HepG2 (cell line): Measurements from ENCODE around the gene MYO18B. TPM values are rescaled to one million over a fixed set of nuclear protein-coding genes. Genes with fewer than 3 reads are reported as not detected.
A peak's percentile ranks its signal among the peaks of the same experiment; 100 is the strongest.

ENCODE experiments used
- ATF4 ChIP-seq, 2 experiments: fragments of 450-650 bp in 1 of 2; sonication (generic) in 1 of 2; formaldehyde crosslinking; IDR thresholded peaks; 2 replicates each; pipeline versions ENCODE4 v1.5.0 to v1.8.0; 2020 to 2022; ENCODE audit warnings: mild to moderate bottlenecking in 1 of 2, missing genetic modification reagents in 1 of 2
- ATF6 ChIP-seq: sonication (generic); formaldehyde crosslinking; conservative IDR thresholded peaks from 2 replicates; pipeline ENCODE4 v1.4.0; 2020; ENCODE audit warnings: missing genetic modification reagents
- FOXO1 ChIP-seq: sonication (generic); formaldehyde crosslinking; IDR thresholded peaks from 2 replicates; pipeline ENCODE4 v1.4.0; 2020; ENCODE audit warnings: missing genetic modification reagents
- GATAD2A ChIP-seq: IDR thresholded peaks from 2 replicates; pipeline ENCODE4 v1.6.1; 2016
- HDAC2 ChIP-seq: sonication (generic); formaldehyde crosslinking; IDR thresholded peaks from 2 replicates; pipeline ENCODE4 v1.4.0; 2020; ENCODE audit warnings: missing genetic modification reagents
- KAT7 ChIP-seq: IDR thresholded peaks from 2 replicates; pipeline ENCODE4 v1.6.1; 2018; ENCODE audit warnings: borderline replicate concordance, missing compliant biosample characterization
- KDM3A ChIP-seq: IDR thresholded peaks from 2 replicates; pipeline ENCODE4 v1.6.1; 2018; ENCODE audit warnings: low read depth, missing compliant biosample characterization
- PREB ChIP-seq: sonication (generic); formaldehyde crosslinking; IDR thresholded peaks from 2 replicates; pipeline ENCODE4 v1.4.0; 2020; ENCODE audit warnings: missing genetic modification reagents
- TCF12 ChIP-seq, 2 experiments: fragments of 450-650 bp in 1 of 2; sonication (generic) in 1 of 2; formaldehyde crosslinking in 1 of 2; IDR thresholded peaks; 2 replicates each; pipeline versions ENCODE4 v1.6.1 to v1.8.0; 2017 to 2022; ENCODE audit warnings: antibody characterized with exemption in 1 of 2, mild to moderate bottlenecking in 1 of 2, missing genetic modification reagents in 1 of 2, moderate library complexity in 1 of 2
- TIGD3 ChIP-seq: sonication (generic); formaldehyde crosslinking; IDR thresholded peaks from 2 replicates; pipeline ENCODE4 v1.5.1; 2020; ENCODE audit warnings: mild to moderate bottlenecking, missing genetic modification reagents, borderline replicate concordance
- ZBTB39 ChIP-seq: sonication (generic); formaldehyde crosslinking; IDR thresholded peaks from 2 replicates; pipeline ENCODE4 v1.5.0; 2020; ENCODE audit warnings: missing genetic modification reagents
- ZNF367 ChIP-seq: sonication (generic); formaldehyde crosslinking; IDR thresholded peaks from 2 replicates; pipeline ENCODE4 v1.4.0; 2020; ENCODE audit warnings: missing genetic modification reagents, borderline replicate concordance
- ZNF850 ChIP-seq: sonication (generic); formaldehyde crosslinking; conservative IDR thresholded peaks from 2 replicates; pipeline ENCODE4 v1.9.0; 2021; ENCODE audit warnings: mild to moderate bottlenecking, missing genetic modification reagents
- ZSCAN20 ChIP-seq: sonication (generic); formaldehyde crosslinking; IDR thresholded peaks from 2 replicates; pipeline ENCODE4 v1.4.0; 2020; ENCODE audit warnings: missing genetic modification reagents, mild to moderate bottlenecking, borderline replicate concordance
- polyA plus RNA-seq, 8 experiments: library from polyadenylated mRNA; depleted of rRNA in 3 of 8; stranded (reverse) in 7 of 8; unstranded in 1 of 8; fragments of >200 nt; fragmentation: Illumina TruSeq in 4 of 8; extraction: Trizol in 4 of 8; gene quantifications; 2 replicates each; pipeline versions ENCODE4 v1.2.1 to v1.2.3, GENCODE V29; 2011 to 2016; ENCODE audit warnings: low read depth in 4 of 8, missing spikeins in 1 of 8, mixed read lengths in 1 of 8; ENCODE audit not compliant: insufficient read depth in 1 of 8
- total RNA-seq, 5 experiments: library from RNA; depleted of rRNA; stranded (reverse); fragments of >200 nt; fragmentation: Illumina TruSeq; extraction: Trizol; gene quantifications; 2 replicates each; pipeline ENCODE4 v1.2.3, GENCODE V29; 2016; ENCODE audit warnings: low read depth in 1 of 5

The MYO18B gene
- total and polyA plus RNA-seq, 2 of the 13 experiments (the other 11 are each of a cell fraction or from before 2014, with no cell fraction given), result 0.01 TPM; not detected in 1

GRCh38 chr22:25953919-25954318 is 211.9 kb downstream of the MYO18B start (continued):
- TF ChIP-seq HDAC2 (CRISPR knock-in tag), result peak; percentile 64; the same call in 1 of the 2 replicates
- no peak for TF ChIP-seq PREB (CRISPR knock-in tag)
- no peak for TF ChIP-seq ATF4 (CRISPR knock-in tag; IDR thresholded peaks at IDR 0.05)
- TF ChIP-seq ZSCAN20, result no peak
- no peak for TF ChIP-seq ZNF367 (CRISPR knock-in tag)
- TF ChIP-seq KDM3A (CRISPR knock-in tag), result peak; percentile 51; the same call in 1 of the 2 replicates
- no peak for TF ChIP-seq ATF6
- no peak for TF ChIP-seq ZBTB39 (CRISPR knock-in tag)
- peak; percentile 93 for TF ChIP-seq GATAD2A (CRISPR knock-in tag)
- no peak for TF ChIP-seq KAT7
- TF ChIP-seq TCF12 (IDR thresholded peaks at IDR 0.05), result no peak
- peak; percentile 57; the same call in 1 of the 2 replicates for TF ChIP-seq TCF12 (CRISPR knock-in tag; IDR thresholded peaks at IDR 0.05)
- TF ChIP-seq TIGD3 (CRISPR knock-in tag), result no peak
- peak; percentile 79; the same call in 1 of the 2 replicates for TF ChIP-seq FOXO1
- TF ChIP-seq ZNF850 (CRISPR knock-in tag), result no peak
